Glomerular endothelial cell (primary cell): ENCODE data around the gene GNB5. TPM values are rescaled to one million over a fixed set of nuclear protein-coding genes. Genes with fewer than 3 reads are reported as not detected.
"Not testable (repeated sequence)": the region's sequence is repeated elsewhere in the genome, so short reads cannot be mapped to it uniquely, and the experiment has no call there.

ENCODE experiments used
- DNase-seq: peaks from one replicate; pipeline ENCODE4 v3.0.0-alpha.2; 2011; ENCODE audit warnings: low read depth, low spot score; ENCODE audit errors: extremely low read depth
- total RNA-seq: library from RNA; depleted of rRNA; stranded (reverse); fragments of >200 nt; gene quantifications from 2 replicates; pipeline ENCODE4 v1.2.3, GENCODE V29; 2015

Gene GNB5
- total RNA-seq, 1 donor from 2014 or later = 24.9 TPM

- no peak for DNase-seq
Measured at GRCh38 chr15:52097180-52097579, 94.0 kb downstream of the GNB5 start.

- DNase-seq = not testable (repeated sequence)
Measured at GRCh38 chr15:52096536-52096935, 94.7 kb downstream of the GNB5 start.

- no peak for DNase-seq
Measured at GRCh38 chr15:52095597-52096262, 95.5 kb downstream of the GNB5 start.

GRCh38 chr15:52094811-52095584 lies 96.2 kb downstream of the GNB5 start:
- DNase-seq = no peak

GRCh38 chr15:52093539-52094510 lies 97.4 kb downstream of the GNB5 start:
- peak; percentile 94 for DNase-seq

- no peak for DNase-seq
Measured at GRCh38 chr15:52093167-52093538, 98.0 kb downstream of the GNB5 start.

GRCh38 chr15:52090193-52090592 lies 101.0 kb downstream of the GNB5 start:
- DNase-seq = no peak

GRCh38 chr15:52086011-52086786 lies 105.0 kb downstream of the GNB5 start:
- no peak for DNase-seq

GRCh38 chr15:52085299-52085698 lies 105.9 kb downstream of the GNB5 start:
- no peak for DNase-seq

- DNase-seq = no peak
Measured at GRCh38 chr15:52083603-52084002, 107.6 kb downstream of the GNB5 start.

GRCh38 chr15:52083037-52083359 lies 108.2 kb downstream of the GNB5 start:
- not testable (repeated sequence) for DNase-seq

GRCh38 chr15:52082197-52083036 lies 108.8 kb downstream of the GNB5 start:
- no peak for DNase-seq

GRCh38 chr15:52080706-52081392 lies 110.3 kb downstream of the GNB5 start:
- DNase-seq = no peak

GRCh38 chr15:52080031-52080430 lies 111.2 kb downstream of the GNB5 start:
- no peak for DNase-seq

- DNase-seq = no peak
Measured at GRCh38 chr15:52078876-52079700, 112.1 kb downstream of the GNB5 start.

- DNase-seq = no peak
Measured at GRCh38 chr15:52078197-52078875, 112.9 kb downstream of the GNB5 start.

GRCh38 chr15:52076889-52077781 lies 114.1 kb downstream of the GNB5 start:
- no peak for DNase-seq
